ENCODE data around the gene RIMBP3C. TPM values are rescaled to one million over a fixed set of nuclear protein-coding genes. Genes with fewer than 3 reads are reported as not detected.

Gene RIMBP3C
- total RNA-seq, 1 experiment from 2014 or later, result 0.13 TPM

DNA sequence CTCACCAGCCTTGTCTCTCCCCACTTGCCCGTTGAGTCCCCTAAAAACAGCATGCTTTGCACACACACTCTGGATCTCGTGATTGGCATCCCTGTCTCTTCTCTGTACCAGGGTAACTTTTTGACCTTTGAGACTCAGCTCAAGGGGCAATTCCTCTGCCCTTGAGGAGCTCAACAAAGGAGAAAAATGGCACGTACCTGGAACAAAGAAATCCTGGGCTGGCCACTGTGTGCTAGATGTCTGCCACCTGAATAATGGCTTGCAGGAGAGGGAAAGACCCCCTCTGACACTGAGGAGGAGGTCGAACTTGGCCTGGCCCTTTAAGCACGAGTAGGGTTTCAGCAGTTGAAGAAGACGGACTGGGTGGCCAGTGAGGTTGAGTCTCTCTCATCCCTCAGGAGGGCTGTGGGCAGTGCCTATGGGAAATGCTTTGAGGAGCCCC lies 22.1 kb upstream of the RIMBP3C start:
- H3K27ac ChIP-seq, result no peak overlapping the region
- H3K79me2 ChIP-seq (ENCODE audit: low read depth), result peaks cover 100% of the 10 kb centered on the region
- peaks cover 6% of the 10 kb centered on the region; the same call in 1 of the 2 replicates for H3F3A ChIP-seq (ENCODE audit: insufficient read depth, low read depth)
- H3K4me2 ChIP-seq, result no peak overlapping the region
- H3K9me3 ChIP-seq (ENCODE audit: insufficient read depth, low read depth), result no peaks in the 10 kb centered on the region
- no peak for TF ChIP-seq EZH2 (IDR thresholded peaks at IDR 0.05; ENCODE audit: low read depth)
- TF ChIP-seq, protein P1, sequence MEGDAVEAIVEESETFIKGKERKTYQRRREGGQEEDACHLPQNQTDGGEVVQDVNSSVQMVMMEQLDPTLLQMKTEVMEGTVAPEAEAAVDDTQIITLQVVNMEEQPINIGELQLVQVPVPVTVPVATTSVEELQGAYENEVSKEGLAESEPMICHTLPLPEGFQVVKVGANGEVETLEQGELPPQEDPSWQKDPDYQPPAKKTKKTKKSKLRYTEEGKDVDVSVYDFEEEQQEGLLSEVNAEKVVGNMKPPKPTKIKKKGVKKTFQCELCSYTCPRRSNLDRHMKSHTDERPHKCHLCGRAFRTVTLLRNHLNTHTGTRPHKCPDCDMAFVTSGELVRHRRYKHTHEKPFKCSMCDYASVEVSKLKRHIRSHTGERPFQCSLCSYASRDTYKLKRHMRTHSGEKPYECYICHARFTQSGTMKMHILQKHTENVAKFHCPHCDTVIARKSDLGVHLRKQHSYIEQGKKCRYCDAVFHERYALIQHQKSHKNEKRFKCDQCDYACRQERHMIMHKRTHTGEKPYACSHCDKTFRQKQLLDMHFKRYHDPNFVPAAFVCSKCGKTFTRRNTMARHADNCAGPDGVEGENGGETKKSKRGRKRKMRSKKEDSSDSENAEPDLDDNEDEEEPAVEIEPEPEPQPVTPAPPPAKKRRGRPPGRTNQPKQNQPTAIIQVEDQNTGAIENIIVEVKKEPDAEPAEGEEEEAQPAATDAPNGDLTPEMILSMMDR (conservative IDR thresholded peaks at IDR 0.05), result no peak
- peaks cover 32% of the 10 kb centered on the region for H3K4me1 ChIP-seq (replicated peaks; ENCODE audit: insufficient read depth)
- no peak overlapping the region for H3K4me3 ChIP-seq
- no peak for DNase-seq
- intact Hi-C loops (cut with micrococcal nuclease; ENCODE audit: unreplicated experiment), result no loop called here
- H2AFZ ChIP-seq, result no peak overlapping the region
- H3K36me3 ChIP-seq (ENCODE audit: low read depth), result no peaks in the 10 kb centered on the region
- ChIA-PET CTCF (no interaction called here), POLR2A (ENCODE audit: unreplicated experiment) (no interaction called here)
- no peaks in the 10 kb centered on the region for H3K9me2 ChIP-seq (ENCODE audit: insufficient read depth)
- H4K20me1 ChIP-seq (ENCODE audit: insufficient read depth), result peaks cover 82% of the 10 kb centered on the region
- BruUV-seq (replicated peaks), result no TSS peak
- no peaks in the 10 kb centered on the region for H3K27me3 ChIP-seq (ENCODE audit: insufficient read depth, low read depth)

DNA sequence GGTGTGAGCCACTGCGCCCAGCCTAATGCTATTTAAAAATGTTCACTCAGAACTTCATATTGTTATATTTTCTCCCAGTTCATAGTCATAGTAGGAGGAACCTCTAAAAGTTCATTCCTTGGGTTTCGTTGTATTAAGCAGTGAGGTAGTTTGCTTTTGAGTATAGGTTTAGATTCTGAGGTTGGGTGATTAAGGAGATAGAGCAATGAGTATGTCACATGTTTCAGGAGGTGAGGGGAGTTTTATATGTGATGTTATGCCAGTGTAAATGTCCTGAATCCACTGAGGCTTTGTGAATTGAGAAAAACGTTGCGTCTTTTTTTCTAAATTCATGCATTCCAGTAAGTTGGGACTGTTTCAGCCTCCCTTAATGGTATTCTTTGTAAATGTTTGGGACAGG lies 20.4 kb upstream of the RIMBP3C start:
- POLR2A ChIA-PET (ENCODE audit: unreplicated experiment), result no interaction called here
- peaks cover 91% of the 10 kb centered on the region for H3K79me2 ChIP-seq (ENCODE audit: low read depth)
- H3K4me1 ChIP-seq (replicated peaks; ENCODE audit: insufficient read depth), result peaks cover 32% of the 10 kb centered on the region
- H3F3A ChIP-seq (ENCODE audit: insufficient read depth, low read depth), result peaks cover 6% of the 10 kb centered on the region; the same call in 1 of the 2 replicates
- no TSS peak for BruUV-seq (replicated peaks)
- H3K36me3 ChIP-seq (ENCODE audit: low read depth), result no peaks in the 10 kb centered on the region
- peaks cover 71% of the 10 kb centered on the region for H4K20me1 ChIP-seq (ENCODE audit: insufficient read depth)
- H3K4me3 ChIP-seq, result no peak overlapping the region
- no peaks in the 10 kb centered on the region for H3K9me3 ChIP-seq (ENCODE audit: insufficient read depth, low read depth)
- no peak for DNase-seq
- CTCF ChIA-PET, result no interaction called here
- intact Hi-C loops (cut with micrococcal nuclease; ENCODE audit: unreplicated experiment), result no loop called here
- H3K4me2 ChIP-seq, result no peak overlapping the region
- no peak overlapping the region for H3K27ac ChIP-seq
- H3K9me2 ChIP-seq (ENCODE audit: insufficient read depth), result no peaks in the 10 kb centered on the region
- H3K27me3 ChIP-seq (ENCODE audit: insufficient read depth, low read depth), result no peaks in the 10 kb centered on the region
- TF ChIP-seq, protein P1 (conservative IDR thresholded peaks at IDR 0.05), result no peak
- TF ChIP-seq EZH2 (IDR thresholded peaks at IDR 0.05; ENCODE audit: low read depth), result no peak
- no peak overlapping the region for H2AFZ ChIP-seq

DNA sequence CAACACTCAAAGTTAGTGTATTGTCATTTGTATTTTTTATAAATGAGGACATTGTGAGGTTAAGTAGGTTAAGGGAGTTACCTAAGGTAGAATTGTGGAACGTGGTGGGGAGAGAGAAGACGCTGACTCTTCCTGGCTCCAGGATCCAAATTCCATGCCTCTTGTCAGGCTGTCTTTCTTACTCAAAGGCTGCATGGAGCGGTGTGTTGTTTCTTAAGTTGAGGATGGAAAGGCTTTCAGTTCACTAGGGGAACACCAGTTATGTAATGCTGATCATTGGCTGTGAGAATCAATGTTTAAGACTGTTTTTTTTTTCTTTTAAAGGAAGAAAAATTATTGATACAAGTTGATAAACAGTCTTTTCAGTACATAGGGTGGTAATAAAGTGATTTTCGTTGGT lies 19.1 kb upstream of the RIMBP3C start:
- DNase-seq, result no peak
- no peaks in the 10 kb centered on the region for H3K27me3 ChIP-seq (ENCODE audit: insufficient read depth, low read depth)
- peaks cover 78% of the 10 kb centered on the region for H3K79me2 ChIP-seq (ENCODE audit: low read depth)
- no TSS peak for BruUV-seq (replicated peaks)
- H3F3A ChIP-seq (ENCODE audit: insufficient read depth, low read depth), result peaks cover 6% of the 10 kb centered on the region; the same call in 1 of the 2 replicates
- H3K4me2 ChIP-seq, result 0 out of 2 replicates have a peak overlapping the region, but pooled peaks have one; percentile 95
- peaks cover 66% of the 10 kb centered on the region for H4K20me1 ChIP-seq (ENCODE audit: insufficient read depth)
- TF ChIP-seq EZH2 (IDR thresholded peaks at IDR 0.05; ENCODE audit: low read depth), result no peak
- TF ChIP-seq, protein P1 (conservative IDR thresholded peaks at IDR 0.05), result no peak
- intact Hi-C loops (cut with micrococcal nuclease; ENCODE audit: unreplicated experiment), result no loop called here
- no peak overlapping the region for H3K4me3 ChIP-seq
- ChIA-PET POLR2A (ENCODE audit: unreplicated experiment) (no interaction called here), CTCF (no interaction called here)
- no peak overlapping the region for H3K27ac ChIP-seq
- H3K36me3 ChIP-seq (ENCODE audit: low read depth), result no peaks in the 10 kb centered on the region
- no peaks in the 10 kb centered on the region for H3K9me3 ChIP-seq (ENCODE audit: insufficient read depth, low read depth)
- no peaks in the 10 kb centered on the region for H3K9me2 ChIP-seq (ENCODE audit: insufficient read depth)
- H3K4me1 ChIP-seq (replicated peaks; ENCODE audit: insufficient read depth), result peaks cover 32% of the 10 kb centered on the region
- H2AFZ ChIP-seq, result no peak overlapping the region

All from PC-9 (cell line).